GM12872 (cell line): ENCODE measurements around the gene SH3BP4.

Experiments
- CTCF ChIP-seq: IDR thresholded peaks from 3 replicates; pipeline ENCODE4 v1.5.1; 2011; ENCODE audit warnings: low read depth, mild to moderate bottlenecking, low read length, moderate library complexity; ENCODE audit not compliant: insufficient read depth

Gene SH3BP4

DNA sequence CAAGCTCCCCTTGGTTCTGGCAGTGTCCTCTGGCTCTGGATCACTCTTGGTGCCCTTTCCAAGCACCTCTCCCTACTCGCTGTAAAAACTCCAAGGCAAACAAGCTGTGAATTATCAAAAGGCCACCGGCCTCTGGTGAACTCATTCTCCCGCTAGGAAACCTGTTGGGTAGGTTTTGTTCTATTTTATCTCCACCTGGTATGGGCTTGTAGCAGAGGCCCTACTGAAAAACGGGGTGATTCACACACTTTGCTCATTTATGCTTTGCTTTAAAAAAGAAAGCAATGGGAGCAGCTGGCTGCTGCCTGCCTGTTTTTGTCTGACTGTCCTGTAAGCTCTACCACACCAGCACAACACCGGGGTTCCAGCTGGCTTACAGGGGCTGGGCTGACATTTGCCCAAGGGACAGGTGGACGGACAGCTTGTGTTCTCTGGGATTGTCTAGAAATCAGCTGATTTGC is 56.8 kb downstream of the SH3BP4 start:
- no peak for TF ChIP-seq CTCF

GRCh38 chr2:235009081-235009480 is 57.3 kb downstream of the SH3BP4 start:
- TF ChIP-seq CTCF: no peak

- TF ChIP-seq CTCF: no peak
Measured at GRCh38 chr2:235010117-235010714, 58.4 kb downstream of the SH3BP4 start.

DNA sequence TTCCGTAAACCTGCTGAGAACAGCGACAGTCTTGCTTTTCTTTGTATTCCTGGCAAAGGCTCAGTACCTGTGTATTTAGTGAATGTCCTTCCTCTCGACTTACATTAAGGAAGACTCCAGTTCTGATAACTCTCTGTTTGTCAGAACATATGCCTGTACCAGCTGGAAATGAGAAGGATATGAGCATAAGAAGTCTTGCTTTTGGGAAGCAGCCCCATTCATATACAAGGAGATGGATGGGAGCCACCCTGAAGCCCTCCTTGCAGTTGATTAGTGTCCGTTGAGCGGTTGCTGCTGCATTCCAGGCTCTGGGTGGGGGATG is 59.8 kb downstream of the SH3BP4 start:
- no peak for TF ChIP-seq CTCF

GRCh38 chr2:235011929-235012631 is 60.3 kb downstream of the SH3BP4 start:
- TF ChIP-seq CTCF: no peak

GRCh38 chr2:235017441-235017840 is 65.6 kb downstream of the SH3BP4 start:
- TF ChIP-seq CTCF: no peak

DNA sequence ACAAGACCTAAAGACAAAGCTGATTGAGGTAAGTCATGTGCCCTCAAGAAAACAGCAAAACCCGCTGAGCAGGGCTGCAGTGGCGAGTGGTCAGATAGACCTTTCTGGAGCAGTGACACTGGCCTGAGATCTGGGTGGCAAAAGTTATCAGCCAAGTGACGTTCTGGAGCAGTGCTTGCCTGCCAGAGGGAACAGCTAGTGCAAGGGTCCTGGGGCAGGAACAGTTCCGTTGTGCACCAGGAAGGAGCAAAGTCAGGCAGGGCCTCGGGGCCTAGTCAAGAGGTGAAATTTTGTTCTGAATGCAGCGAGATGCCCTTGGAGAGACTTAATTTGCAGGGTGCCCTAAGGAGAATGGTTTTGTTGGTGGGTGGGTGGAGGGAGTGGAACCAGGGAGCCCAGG is 67.0 kb downstream of the SH3BP4 start:
- no peak for TF ChIP-seq CTCF
